NCI-H748 (cell line): ENCODE data around the gene GNAZ.
A peak's percentile ranks its signal among the peaks of the same experiment; 100 is the strongest.
"Not testable (repeated sequence)": the region's sequence is repeated elsewhere in the genome, so short reads cannot be mapped to it uniquely, and the experiment has no call there.

ENCODE experiments used
- DNase-seq: peaks from one replicate; lab custom pipeline; 2025; ENCODE audit not compliant: unreplicated experiment; lab: John Stamatoyannopoulos, UW

The GNAZ gene

GRCh38 chr22:23070418-23071229, at the start of gene GNAZ:
GNAZ (plus strand) TSS chr22:23070519; CDS start chr22:23095696, 25,177 bp downstream.
- peak; percentile 62 for DNase-seq

DNA sequence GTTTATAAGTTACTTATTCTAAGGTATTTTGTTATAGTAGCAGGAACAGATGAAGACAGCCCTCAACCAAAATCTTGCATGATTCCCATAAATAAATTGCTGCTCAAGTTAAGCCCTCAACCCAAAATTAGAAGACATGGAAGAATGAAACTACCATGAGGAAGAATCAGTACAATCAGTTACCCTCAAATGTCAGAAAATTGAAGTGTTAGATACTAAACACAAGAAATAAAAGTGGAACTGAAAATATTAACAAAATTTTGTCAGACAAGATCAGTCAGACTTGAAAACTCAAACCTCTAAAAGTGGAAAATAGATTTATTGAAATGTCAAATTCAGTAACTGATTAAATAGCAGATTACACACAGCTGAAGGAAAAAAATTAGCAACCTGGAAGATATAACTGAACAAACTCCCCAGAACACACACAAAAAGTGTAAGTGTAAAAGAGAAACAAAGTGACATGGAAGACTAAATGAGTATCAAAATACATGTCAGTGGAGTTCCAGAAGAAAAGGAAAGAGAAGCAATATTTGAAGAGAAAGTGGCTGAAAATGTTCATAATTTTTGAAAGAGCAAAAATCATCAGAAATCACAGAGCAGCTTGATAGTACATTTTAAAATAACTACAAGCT, 49.5 kb upstream of the GNAZ start:
- no peak for DNase-seq

GRCh38 chr22:23021660-23022353, 48.5 kb upstream of the GNAZ start:
- not testable (repeated sequence) for DNase-seq

DNA sequence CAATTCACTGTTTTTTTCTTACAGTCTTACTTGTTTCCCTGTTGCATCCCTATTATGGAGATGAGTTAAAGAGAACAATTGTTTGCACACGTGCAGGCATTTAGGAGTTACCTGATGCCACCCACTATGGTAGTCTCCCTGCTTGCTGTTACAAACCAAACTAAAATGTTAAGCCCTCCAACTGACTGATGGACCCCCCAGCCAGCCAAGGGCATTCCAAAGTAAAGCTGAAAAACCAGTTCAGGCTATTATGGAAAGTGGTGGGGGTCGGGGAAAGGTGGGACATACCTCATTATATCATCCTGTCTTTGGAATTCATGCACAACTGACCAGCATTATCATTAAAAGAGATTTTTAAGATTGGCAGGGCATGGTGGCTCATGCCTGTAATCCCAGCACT, 47.0 kb upstream of the GNAZ start:
- peak; percentile 6 for DNase-seq

- no peak for DNase-seq
Measured at GRCh38 chr22:23026777-23027176, 43.5 kb upstream of the GNAZ start.

DNA sequence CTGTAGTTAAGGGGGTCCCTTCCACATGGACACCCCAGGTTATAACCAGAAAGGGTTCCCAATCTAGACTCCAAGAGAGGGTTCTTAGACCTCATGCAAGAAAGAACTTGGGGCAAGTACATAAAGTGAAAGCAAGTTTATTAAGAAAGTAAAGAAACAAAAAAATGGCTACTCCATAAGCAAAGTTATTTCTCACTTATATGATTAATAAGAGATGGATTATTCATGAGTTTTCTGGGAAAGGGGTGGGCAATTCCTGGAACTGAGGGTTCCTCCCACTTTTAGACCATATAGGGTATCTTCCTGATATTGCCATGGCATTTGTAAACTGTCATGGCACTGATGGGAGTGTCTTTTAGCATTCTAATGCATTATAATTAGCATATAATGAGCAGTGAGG, 42.5 kb upstream of the GNAZ start:
- DNase-seq = not testable (repeated sequence)

- no peak for DNase-seq
Measured at GRCh38 chr22:23029521-23030228, 40.6 kb upstream of the GNAZ start.

DNA sequence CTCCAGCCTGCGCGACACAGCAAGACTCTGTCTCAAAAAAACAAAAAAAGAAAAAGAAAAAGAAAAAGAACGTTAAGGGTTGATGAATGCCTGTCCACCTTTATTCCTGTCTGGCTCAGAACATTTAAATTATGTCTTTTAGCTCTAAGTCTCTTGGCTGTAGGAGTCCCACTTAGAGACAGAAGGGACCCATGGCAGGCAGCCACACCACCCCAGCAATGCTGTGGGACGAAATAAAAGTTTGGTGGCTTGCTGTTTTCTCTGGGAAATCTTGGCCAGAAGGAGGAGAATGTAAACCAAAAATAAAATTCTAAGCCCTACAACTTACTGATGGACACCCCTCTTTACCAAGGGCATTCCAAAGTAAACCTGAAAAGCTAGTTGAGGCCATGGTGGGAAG, 38.9 kb upstream of the GNAZ start:
- DNase-seq = no peak

DNA sequence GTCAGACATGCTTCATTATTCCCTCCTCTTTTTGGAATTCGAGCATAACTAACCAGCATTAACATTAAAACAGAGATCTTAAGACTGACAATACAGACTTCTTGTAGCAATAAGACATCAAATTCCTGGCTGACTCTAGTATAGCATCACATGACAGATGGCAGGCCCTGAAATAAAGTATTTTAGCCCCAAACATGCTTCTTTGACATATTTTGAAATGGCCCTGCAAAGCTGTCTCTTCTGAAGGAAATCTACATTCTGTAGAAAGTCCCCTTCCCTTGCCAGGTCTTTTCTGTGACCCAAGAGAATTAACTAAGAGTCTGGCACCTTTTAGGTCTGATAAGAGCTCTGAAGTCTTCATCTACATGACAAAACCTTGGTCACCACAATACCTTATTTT, 38.5 kb upstream of the GNAZ start:
- no peak for DNase-seq

GRCh38 chr22:23032658-23033057, 37.7 kb upstream of the GNAZ start:
- DNase-seq = no peak

DNA sequence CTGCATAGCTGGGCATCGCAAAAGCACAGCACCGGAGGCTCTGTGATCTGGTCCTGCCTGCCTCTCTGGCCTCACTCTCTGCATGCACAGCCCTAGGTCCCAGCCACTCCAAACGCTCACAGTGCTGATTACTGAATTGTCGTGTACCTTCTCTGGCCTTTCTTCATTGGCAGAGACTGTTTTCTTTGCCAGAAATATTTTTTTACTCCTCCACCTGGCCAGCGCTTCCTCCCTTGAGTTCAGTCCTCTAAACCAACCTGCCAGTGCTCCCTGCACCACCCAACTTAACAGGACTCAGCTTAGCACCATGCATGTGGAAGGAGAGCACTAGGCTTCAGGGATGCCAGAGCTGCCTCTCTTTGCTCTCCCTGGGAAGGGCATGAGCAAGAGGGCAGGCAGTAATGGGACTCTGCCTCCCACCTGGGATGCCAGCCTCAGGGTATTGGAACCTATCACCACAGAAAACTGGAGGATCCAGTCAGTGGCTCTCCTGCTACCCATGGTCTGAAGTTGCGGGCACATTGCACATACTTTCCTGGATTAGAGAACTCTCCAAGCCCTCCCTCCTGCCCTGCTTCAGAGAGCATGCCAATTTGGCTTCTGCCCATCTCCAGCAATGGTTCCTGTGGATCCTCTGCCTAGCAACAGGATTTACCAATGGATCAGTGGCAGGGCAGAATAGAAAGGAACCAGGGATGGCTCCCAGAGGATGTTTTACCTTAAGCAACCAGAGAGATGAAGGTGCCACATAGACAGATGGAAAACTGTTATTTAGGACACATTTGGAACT, 37.0 kb upstream of the GNAZ start:
- no peak for DNase-seq

GRCh38 chr22:23034621-23035556, 35.4 kb upstream of the GNAZ start:
- no peak for DNase-seq

DNA sequence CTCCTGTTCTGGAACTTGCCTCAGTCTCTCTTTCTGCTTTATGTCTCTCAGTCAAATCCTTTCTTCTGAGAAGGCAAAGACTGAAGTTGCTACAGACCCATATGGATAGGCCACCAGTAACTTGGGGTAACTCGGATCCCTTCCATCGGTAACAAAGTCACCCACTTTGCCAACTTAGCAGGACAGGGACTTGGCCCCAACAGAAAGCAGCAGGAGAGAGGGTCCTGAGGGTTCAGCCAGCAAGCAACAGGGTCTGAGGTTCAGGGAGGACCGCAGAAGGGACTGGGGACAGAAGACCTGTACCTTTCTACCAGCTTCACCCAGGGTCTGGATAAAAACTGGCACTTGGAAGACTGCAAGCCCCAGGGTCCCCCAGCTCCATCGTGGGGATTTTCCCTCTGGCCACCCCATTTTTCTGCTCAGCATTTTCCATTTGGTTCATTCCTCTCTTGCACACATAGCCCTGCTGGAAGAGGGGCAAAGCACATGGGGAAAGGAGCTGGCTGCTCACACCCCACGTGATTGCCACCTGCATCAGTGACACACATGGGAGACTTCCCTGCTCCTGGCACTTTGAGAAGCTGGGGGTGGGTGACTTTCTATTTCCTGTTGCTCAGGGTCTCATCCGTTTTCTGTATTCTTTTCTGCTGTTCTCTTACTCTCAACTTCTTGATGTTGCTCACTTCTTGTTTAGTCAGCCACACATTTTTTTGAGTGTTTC, 34.6 kb upstream of the GNAZ start:
- DNase-seq = no peak

- peak; percentile 8 for DNase-seq
Measured at GRCh38 chr22:23036684-23037428, 33.5 kb upstream of the GNAZ start.

GRCh38 chr22:23037429-23038333, 32.6 kb upstream of the GNAZ start:
- no peak for DNase-seq

DNA sequence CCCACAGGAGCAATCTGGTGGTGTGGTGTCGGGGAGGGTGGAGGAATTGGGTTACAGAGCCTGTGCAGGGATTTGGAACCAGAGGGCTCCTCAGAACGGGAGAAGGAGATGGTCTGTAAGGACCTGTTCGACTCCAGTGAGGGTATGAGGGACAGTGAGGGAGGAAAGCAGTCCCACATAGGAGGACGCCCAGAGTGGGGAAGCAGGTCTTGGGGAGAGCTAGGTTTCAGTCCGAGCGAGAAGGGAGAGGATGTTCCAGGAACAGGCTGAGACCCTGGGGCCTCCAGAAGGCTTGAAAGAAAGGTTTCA, 32.0 kb upstream of the GNAZ start:
- DNase-seq = no peak

DNA sequence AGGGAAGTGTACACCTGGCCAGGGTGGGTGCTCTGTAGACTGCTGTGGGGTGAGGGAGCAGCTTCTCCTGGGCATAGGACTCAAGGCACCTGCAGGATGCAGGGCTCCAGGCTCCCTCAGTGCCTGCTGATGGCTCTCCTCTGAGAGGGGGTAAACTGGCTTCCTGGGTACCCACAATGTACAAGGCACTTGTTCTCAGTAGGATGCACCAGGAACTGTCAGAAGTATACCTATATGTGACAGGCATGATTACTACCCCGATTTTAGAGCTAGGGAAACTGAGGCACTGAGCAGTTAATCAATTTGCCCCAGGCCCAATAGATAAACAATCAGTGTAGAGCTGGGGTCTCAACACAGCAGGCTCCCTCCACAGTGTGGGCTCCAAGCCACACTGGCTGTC, 31.4 kb upstream of the GNAZ start:
- DNase-seq = no peak
